GM21717 (cell line): ENCODE results near the gene PXDC1.
"Not testable (repeated sequence)": the region's sequence is repeated elsewhere in the genome, so short reads cannot be mapped to it uniquely, and the experiment has no call there.

Experiments
- ATAC-seq: cut with Tn5 transposase; IDR thresholded peaks from one replicate; pipeline ENCODE4 v1.9.1; 2021; ENCODE audit warnings: mild to moderate bottlenecking, moderate library complexity; ENCODE audit not compliant: unreplicated experiment

The PXDC1 gene

GRCh38 chr6:3782876-3783832 lies 31.6 kb upstream of the PXDC1 start:
- no peak for ATAC-seq

- ATAC-seq, result no peak
These were observed 30.0 kb upstream of the PXDC1 start for GRCh38 chr6:3781504-3781903.

GRCh38 chr6:3779574-3779849 lies 28.0 kb upstream of the PXDC1 start:
- ATAC-seq, result no peak

GRCh38 chr6:3778701-3779573 lies 27.4 kb upstream of the PXDC1 start:
- no peak for ATAC-seq

GRCh38 chr6:3777730-3778461 lies 26.4 kb upstream of the PXDC1 start:
- ATAC-seq, result no peak

GRCh38 chr6:3776881-3777507 lies 25.5 kb upstream of the PXDC1 start:
- ATAC-seq, result no peak

- no peak for ATAC-seq
These were observed 24.3 kb upstream of the PXDC1 start for GRCh38 chr6:3775847-3776246.

- no peak for ATAC-seq
These were observed 23.9 kb upstream of the PXDC1 start for GRCh38 chr6:3775386-3775785.

GRCh38 chr6:3773678-3774298 lies 22.3 kb upstream of the PXDC1 start:
- ATAC-seq, result no peak

GRCh38 chr6:3772127-3772999 lies 20.9 kb upstream of the PXDC1 start:
- ATAC-seq, result not testable (repeated sequence)

GRCh38 chr6:3771407-3772011 lies 20.0 kb upstream of the PXDC1 start:
- no peak for ATAC-seq

GRCh38 chr6:3770023-3770720 lies 18.7 kb upstream of the PXDC1 start:
- ATAC-seq, result no peak

- ATAC-seq, result no peak
These were observed 18.1 kb upstream of the PXDC1 start for GRCh38 chr6:3769610-3770009.

GRCh38 chr6:3768502-3768901 lies 17.0 kb upstream of the PXDC1 start:
- ATAC-seq, result no peak

GRCh38 chr6:3767483-3767882 lies 16.0 kb upstream of the PXDC1 start:
- not testable (repeated sequence) for ATAC-seq

GRCh38 chr6:3766214-3766613 lies 14.7 kb upstream of the PXDC1 start:
- no peak for ATAC-seq

- no peak for ATAC-seq
These were observed 13.9 kb upstream of the PXDC1 start for GRCh38 chr6:3765415-3765814.
